Measurements from ENCODE around the gene BRD4.

DNA sequence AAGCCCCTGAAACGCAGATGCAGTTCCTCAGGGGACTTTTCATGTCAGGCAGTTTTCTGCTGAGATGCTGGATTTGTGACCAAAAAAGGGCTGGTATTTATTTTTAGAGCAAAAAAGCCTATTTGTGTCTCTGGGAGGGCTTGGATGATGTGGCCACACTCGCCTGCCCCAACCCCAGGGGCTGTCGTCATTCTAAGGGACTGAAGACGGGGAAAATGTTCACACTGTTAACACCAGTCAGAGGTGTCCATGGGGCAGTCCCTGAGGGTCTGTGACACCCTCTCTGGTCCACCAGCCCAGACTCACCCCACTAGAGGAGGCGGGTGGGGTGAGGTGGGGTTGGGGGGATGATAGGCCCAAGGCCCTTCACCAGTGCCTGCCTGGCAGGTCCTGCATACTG lies 84.2 kb downstream of the BRD4 start:
- TF ChIP-seq POLR2A (IDR thresholded peaks at IDR 0.05; ENCODE audit: low read length) (no peak), CEBPB (IDR thresholded peaks at IDR 0.05) (no peak), KDM5A (IDR thresholded peaks at IDR 0.05) (no peak), RAD21 (conservative IDR thresholded peaks at IDR 0.05 in 1 of 2, IDR thresholded peaks at IDR 0.05 in 1 of 2) (no peak), EP300 (IDR thresholded peaks at IDR 0.05) (no peak), JUN (IDR thresholded peaks at IDR 0.05) (no peak), CHD2 (IDR thresholded peaks at IDR 0.05; ENCODE audit: low read length, partially characterized antibody) (no peak), CBX2 (IDR thresholded peaks at IDR 0.05; ENCODE audit: borderline replicate concordance, low read depth) (no peak), ESRRA (IDR thresholded peaks at IDR 0.05; ENCODE audit: borderline replicate concordance, low read length) (no peak), HOXA7 (CRISPR knock-in tag; IDR thresholded peaks at IDR 0.05) (no peak), ZNF302 (CRISPR knock-in tag; IDR thresholded peaks at IDR 0.05) (no peak)
- TF ChIP-seq, protein P1, sequence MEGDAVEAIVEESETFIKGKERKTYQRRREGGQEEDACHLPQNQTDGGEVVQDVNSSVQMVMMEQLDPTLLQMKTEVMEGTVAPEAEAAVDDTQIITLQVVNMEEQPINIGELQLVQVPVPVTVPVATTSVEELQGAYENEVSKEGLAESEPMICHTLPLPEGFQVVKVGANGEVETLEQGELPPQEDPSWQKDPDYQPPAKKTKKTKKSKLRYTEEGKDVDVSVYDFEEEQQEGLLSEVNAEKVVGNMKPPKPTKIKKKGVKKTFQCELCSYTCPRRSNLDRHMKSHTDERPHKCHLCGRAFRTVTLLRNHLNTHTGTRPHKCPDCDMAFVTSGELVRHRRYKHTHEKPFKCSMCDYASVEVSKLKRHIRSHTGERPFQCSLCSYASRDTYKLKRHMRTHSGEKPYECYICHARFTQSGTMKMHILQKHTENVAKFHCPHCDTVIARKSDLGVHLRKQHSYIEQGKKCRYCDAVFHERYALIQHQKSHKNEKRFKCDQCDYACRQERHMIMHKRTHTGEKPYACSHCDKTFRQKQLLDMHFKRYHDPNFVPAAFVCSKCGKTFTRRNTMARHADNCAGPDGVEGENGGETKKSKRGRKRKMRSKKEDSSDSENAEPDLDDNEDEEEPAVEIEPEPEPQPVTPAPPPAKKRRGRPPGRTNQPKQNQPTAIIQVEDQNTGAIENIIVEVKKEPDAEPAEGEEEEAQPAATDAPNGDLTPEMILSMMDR (IDR thresholded peaks at IDR 0.05) = no peak
- TF ChIP-seq, protein P2, sequence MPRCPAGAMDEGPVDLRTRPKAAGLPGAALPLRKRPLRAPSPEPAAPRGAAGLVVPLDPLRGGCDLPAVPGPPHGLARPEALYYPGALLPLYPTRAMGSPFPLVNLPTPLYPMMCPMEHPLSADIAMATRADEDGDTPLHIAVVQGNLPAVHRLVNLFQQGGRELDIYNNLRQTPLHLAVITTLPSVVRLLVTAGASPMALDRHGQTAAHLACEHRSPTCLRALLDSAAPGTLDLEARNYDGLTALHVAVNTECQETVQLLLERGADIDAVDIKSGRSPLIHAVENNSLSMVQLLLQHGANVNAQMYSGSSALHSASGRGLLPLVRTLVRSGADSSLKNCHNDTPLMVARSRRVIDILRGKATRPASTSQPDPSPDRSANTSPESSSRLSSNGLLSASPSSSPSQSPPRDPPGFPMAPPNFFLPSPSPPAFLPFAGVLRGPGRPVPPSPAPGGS (IDR thresholded peaks at IDR 0.05) = no peak
- TF ChIP-seq, protein P3, sequence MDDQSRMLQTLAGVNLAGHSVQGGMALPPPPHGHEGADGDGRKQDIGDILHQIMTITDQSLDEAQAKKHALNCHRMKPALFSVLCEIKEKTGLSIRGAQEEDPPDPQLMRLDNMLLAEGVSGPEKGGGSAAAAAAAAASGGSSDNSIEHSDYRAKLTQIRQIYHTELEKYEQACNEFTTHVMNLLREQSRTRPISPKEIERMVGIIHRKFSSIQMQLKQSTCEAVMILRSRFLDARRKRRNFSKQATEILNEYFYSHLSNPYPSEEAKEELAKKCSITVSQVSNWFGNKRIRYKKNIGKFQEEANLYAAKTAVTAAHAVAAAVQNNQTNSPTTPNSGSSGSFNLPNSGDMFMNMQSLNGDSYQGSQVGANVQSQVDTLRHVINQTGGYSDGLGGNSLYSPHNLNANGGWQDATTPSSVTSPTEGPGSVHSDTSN (IDR thresholded peaks at IDR 0.05) = no peak

Measured in A549 (cell line).